ENCODE results near the gene GSAP.
"Not testable (repeated sequence)": the region's sequence is repeated elsewhere in the genome, so short reads cannot be mapped to it uniquely, and the experiment has no call there.

GSAP gene

DNA sequence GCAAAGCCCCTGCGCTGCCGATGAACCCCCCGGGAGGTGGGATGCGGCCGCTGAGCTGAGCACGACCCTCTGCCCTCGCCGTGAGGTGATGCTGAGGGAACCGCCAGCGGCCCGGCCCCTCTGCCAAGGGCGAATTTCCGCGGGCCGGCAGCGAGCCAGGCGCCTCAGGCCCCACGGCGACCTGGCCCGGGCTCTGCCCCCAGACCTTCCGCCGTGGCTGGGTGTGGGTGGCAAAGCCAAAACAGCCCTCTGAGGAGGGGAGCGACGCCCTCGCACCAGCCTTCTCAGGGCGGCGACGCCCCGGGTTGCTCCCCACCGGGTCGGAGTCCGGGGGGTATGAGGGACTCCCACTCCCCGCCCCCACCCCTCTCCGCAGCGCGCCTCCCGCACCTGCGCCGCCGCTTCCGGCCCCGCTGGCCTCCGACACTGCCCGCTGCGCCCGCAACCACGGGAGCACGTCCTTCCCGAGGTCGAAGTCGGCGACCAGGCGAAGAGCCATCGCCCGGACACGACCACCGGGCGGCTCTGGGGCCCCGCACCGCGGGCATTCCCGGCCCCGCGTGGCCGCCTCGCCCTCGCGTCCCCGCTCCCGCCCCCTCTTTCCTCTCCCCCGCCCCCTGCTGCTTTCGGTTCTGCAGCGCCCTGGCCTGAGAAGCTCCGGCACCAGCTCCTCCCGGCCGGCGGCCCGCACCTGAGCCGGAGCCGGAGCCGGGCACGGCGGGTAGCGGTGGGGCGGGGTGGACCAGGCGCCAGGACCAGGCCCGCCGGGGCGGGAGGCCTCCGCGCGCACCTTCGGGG is at the start of gene GSAP:
GSAP (minus strand) TSS at position 527 of the 798 bp plus-strand sequence; CDS start at position 499, 28 bp downstream.
- H3K9me3 ChIP-seq (ENCODE audit: control insufficient read depth, low read length): no peaks in the 10 kb centered on the region
- H3K4me3 ChIP-seq (ENCODE audit: low read length): peak within 1 kb of the TSS; percentile 56
- no peaks in the 10 kb centered on the region for H3K27me3 ChIP-seq (ENCODE audit: control insufficient read depth, insufficient read depth, low read length)
- peak within 1 kb of the TSS; percentile 70 for H3K9ac ChIP-seq (ENCODE audit: low read length)
- H3K4me1 ChIP-seq (ENCODE audit: control insufficient read depth, insufficient read depth, low read length): peaks cover 15% of the 10 kb centered on the region
- H3K36me3 ChIP-seq (ENCODE audit: control insufficient read depth, insufficient read depth, low read length): no peaks in the 10 kb centered on the region

DNA sequence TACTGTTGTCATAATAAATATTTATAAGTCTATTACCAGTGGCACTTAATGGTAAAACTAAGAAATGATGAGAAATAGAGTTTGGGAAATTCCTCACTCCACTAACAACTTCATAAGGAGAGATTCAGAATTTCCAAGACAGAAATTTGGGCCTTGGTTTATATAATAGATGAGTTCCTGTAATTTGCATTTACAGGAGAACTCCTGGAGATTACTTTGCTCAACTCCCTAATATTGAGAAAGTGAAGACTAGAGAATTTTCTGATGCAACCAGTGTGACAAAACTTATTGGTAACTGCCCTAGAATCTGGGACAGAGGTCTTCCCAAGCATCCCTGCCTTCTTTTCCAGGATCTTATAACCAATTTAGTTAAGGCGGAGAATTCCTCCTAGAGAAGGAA is 49.1 kb upstream of the GSAP start:
- Histone ChIP-seq H3K9me3 (ENCODE audit: control insufficient read depth, low read length) (no peaks in the 10 kb centered on the region), H3K36me3 (ENCODE audit: control insufficient read depth, insufficient read depth, low read length) (no peaks in the 10 kb centered on the region), H3K9ac (ENCODE audit: low read length) (no peak overlapping the region), H3K27me3 (ENCODE audit: control insufficient read depth, insufficient read depth, low read length) (no peaks in the 10 kb centered on the region), H3K4me3 (ENCODE audit: low read length) (no peak overlapping the region), H3K4me1 (ENCODE audit: control insufficient read depth, insufficient read depth, low read length) (peaks cover 2% of the 10 kb centered on the region)

DNA sequence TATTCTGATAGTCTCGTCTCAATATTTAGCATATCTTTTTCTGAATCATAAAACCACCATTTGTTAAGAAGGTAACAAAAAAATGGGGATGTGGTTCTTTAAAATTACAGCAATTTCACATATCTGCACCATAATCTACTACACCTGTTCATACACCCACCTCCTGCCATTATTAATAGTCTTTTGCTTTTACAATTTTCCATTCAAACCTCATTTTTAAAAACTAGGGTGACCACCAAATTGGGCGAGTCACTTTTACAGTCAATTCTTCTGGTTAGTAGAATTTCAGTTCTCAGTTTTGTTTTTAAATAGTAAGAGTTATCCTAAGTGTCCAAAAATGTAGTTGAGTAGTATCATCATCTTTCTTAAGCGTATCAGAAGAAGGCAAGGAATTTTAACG is 48.4 kb upstream of the GSAP start:
- no peak overlapping the region for H3K4me3 ChIP-seq (ENCODE audit: low read length)
- no peaks in the 10 kb centered on the region for H3K27me3 ChIP-seq (ENCODE audit: control insufficient read depth, insufficient read depth, low read length)
- H3K4me1 ChIP-seq (ENCODE audit: control insufficient read depth, insufficient read depth, low read length): peaks cover 8% of the 10 kb centered on the region
- H3K9ac ChIP-seq (ENCODE audit: low read length): no peak overlapping the region
- H3K36me3 ChIP-seq (ENCODE audit: control insufficient read depth, insufficient read depth, low read length): no peaks in the 10 kb centered on the region
- H3K9me3 ChIP-seq (ENCODE audit: control insufficient read depth, low read length): no peaks in the 10 kb centered on the region

DNA sequence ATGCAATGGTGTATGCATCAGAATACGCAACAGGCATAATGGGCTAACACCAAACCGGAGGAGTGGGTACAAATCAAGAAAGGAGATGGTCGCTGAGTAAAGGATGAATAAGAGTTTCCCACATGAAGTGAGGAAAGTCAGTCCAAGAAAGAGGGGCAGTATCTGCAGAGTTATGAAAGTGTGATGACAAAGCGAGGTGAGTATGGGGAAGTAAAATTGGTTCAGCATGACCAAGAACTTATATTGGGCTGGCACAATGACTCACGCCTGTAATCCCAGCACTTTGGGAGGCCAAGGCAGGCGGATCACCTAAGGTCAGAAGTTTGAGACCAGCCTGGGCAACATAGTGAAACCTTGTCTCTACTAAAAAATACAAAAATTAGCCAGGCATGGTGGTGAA is 47.5 kb upstream of the GSAP start:
- not testable (repeated sequence) for H3K4me3 ChIP-seq (ENCODE audit: low read length); H3K36me3 ChIP-seq (ENCODE audit: control insufficient read depth, insufficient read depth, low read length); H3K9me3 ChIP-seq (ENCODE audit: control insufficient read depth, low read length); H3K27me3 ChIP-seq (ENCODE audit: control insufficient read depth, insufficient read depth, low read length); H3K9ac ChIP-seq (ENCODE audit: low read length)
- H3K4me1 ChIP-seq (ENCODE audit: control insufficient read depth, insufficient read depth, low read length): peaks cover 14% of the 10 kb centered on the region

DNA sequence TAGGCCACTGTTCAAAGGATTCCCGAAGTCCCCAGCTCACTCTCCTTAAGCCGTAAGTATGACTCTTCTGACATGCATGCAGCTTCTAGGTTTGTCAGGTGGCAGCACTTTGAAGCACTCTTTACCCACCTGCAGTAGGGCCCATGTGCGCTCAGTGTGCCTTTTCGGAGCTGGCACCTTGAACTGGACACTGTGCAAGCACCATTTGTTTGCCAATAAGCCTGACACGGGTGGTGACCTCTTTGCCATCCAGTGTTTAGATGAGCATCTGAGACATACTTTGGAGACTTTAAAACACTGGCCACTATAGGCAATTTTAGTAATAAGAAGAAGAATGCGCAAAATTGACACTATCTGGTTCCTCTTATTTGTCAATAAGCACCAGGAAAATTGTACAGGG is 45.7 kb upstream of the GSAP start:
- peaks cover 14% of the 10 kb centered on the region for H3K4me1 ChIP-seq (ENCODE audit: control insufficient read depth, insufficient read depth, low read length)
- no peak overlapping the region for H3K9ac ChIP-seq (ENCODE audit: low read length)
- no peaks in the 10 kb centered on the region for H3K27me3 ChIP-seq (ENCODE audit: control insufficient read depth, insufficient read depth, low read length)
- no peaks in the 10 kb centered on the region for H3K9me3 ChIP-seq (ENCODE audit: control insufficient read depth, low read length)
- H3K4me3 ChIP-seq (ENCODE audit: low read length): no peak overlapping the region
- H3K36me3 ChIP-seq (ENCODE audit: control insufficient read depth, insufficient read depth, low read length): no peaks in the 10 kb centered on the region

GRCh38 chr7:77461246-77461645 is 45.1 kb upstream of the GSAP start:
- H3K9me3 ChIP-seq (ENCODE audit: control insufficient read depth, low read length): no peaks in the 10 kb centered on the region
- no peaks in the 10 kb centered on the region for H3K36me3 ChIP-seq (ENCODE audit: control insufficient read depth, insufficient read depth, low read length)
- no peak overlapping the region for H3K9ac ChIP-seq (ENCODE audit: low read length)
- no peaks in the 10 kb centered on the region for H3K27me3 ChIP-seq (ENCODE audit: control insufficient read depth, insufficient read depth, low read length)
- H3K4me1 ChIP-seq (ENCODE audit: control insufficient read depth, insufficient read depth, low read length): peaks cover 14% of the 10 kb centered on the region
- H3K4me3 ChIP-seq (ENCODE audit: low read length): no peak overlapping the region

DNA sequence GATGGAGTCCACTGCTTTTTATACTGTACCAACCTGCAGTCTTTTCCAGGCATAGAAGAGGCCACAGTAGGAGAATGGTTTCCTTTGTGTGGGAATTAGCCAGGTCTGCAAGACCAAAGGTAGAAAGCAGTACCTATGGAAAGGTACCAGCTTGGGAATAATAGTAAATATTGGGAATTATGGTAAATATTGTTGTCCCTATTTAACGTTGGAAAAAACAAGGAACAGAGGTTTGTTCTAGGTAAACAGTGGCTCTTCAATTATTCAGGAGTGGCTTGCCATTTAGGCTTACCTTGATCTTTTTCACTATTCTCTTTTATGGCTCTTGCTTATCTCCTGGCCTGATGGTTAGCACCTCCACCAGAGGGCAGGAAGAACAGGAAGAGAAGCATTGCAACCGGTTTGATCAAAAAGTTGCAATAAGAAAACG is 43.9 kb upstream of the GSAP start:
- H3K4me3 ChIP-seq (ENCODE audit: low read length): no peak overlapping the region
- no peaks in the 10 kb centered on the region for H3K36me3 ChIP-seq (ENCODE audit: control insufficient read depth, insufficient read depth, low read length)
- no peaks in the 10 kb centered on the region for H3K27me3 ChIP-seq (ENCODE audit: control insufficient read depth, insufficient read depth, low read length)
- no peak overlapping the region for H3K9ac ChIP-seq (ENCODE audit: low read length)
- H3K4me1 ChIP-seq (ENCODE audit: control insufficient read depth, insufficient read depth, low read length): peaks cover 18% of the 10 kb centered on the region
- no peaks in the 10 kb centered on the region for H3K9me3 ChIP-seq (ENCODE audit: control insufficient read depth, low read length)

DNA sequence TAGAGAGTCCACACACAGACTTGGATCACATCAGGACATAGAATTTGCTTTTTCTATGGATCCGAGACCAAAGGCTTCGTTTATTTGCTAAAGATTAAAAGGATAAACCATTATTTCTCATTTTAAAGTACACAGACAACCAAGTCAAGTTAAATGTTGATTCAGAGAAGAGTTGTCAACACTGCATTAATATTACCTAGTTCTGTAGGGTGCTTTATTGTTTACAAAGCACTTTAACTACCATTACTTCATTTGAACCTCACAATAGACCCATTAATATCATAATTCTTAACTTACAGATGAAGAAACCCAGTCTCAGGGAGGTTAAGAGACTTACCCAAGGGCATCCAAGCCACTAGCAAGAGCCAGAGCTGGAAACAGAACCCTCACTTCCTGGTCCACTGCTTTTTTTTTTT is 43.2 kb upstream of the GSAP start:
- no peaks in the 10 kb centered on the region for H3K27me3 ChIP-seq (ENCODE audit: control insufficient read depth, insufficient read depth, low read length)
- peaks cover 21% of the 10 kb centered on the region for H3K4me1 ChIP-seq (ENCODE audit: control insufficient read depth, insufficient read depth, low read length)
- no peak overlapping the region for H3K4me3 ChIP-seq (ENCODE audit: low read length)
- no peaks in the 10 kb centered on the region for H3K36me3 ChIP-seq (ENCODE audit: control insufficient read depth, insufficient read depth, low read length)
- H3K9ac ChIP-seq (ENCODE audit: low read length): no peak overlapping the region
- H3K9me3 ChIP-seq (ENCODE audit: control insufficient read depth, low read length): no peaks in the 10 kb centered on the region

DNA sequence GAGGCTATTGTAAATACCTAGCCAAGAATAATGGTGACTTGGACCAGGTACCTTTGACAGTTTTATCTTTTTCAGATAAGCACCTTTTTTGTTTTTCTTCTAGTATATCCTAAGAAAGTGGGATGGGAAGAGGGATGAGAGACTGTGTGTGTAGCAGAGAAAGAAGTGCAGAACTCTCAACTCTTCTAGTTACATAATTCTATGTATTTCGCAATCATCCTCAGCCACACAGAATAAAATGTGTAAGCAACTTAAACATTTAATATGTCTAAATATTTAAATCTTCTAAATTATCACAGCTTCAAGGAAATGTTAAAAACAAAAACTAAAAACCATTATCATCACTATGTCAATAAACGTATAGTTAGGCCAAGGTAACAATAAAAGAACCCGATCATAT is 42.6 kb upstream of the GSAP start:
- Histone ChIP-seq H3K4me3 (ENCODE audit: low read length) (no peak overlapping the region), H3K4me1 (ENCODE audit: control insufficient read depth, insufficient read depth, low read length) (peaks cover 21% of the 10 kb centered on the region), H3K9ac (ENCODE audit: low read length) (no peak overlapping the region), H3K27me3 (ENCODE audit: control insufficient read depth, insufficient read depth, low read length) (no peaks in the 10 kb centered on the region), H3K9me3 (ENCODE audit: control insufficient read depth, low read length) (no peaks in the 10 kb centered on the region), H3K36me3 (ENCODE audit: control insufficient read depth, insufficient read depth, low read length) (no peaks in the 10 kb centered on the region)

- H3K9ac ChIP-seq (ENCODE audit: low read length): no peak overlapping the region
- no peaks in the 10 kb centered on the region for H3K36me3 ChIP-seq (ENCODE audit: control insufficient read depth, insufficient read depth, low read length)
- H3K9me3 ChIP-seq (ENCODE audit: control insufficient read depth, low read length): no peaks in the 10 kb centered on the region
- H3K27me3 ChIP-seq (ENCODE audit: control insufficient read depth, insufficient read depth, low read length): no peaks in the 10 kb centered on the region
- no peak overlapping the region for H3K4me3 ChIP-seq (ENCODE audit: low read length)
- peaks cover 21% of the 10 kb centered on the region for H3K4me1 ChIP-seq (ENCODE audit: control insufficient read depth, insufficient read depth, low read length)
Measured at GRCh38 chr7:77457779-77458178, 41.6 kb upstream of the GSAP start.

DNA sequence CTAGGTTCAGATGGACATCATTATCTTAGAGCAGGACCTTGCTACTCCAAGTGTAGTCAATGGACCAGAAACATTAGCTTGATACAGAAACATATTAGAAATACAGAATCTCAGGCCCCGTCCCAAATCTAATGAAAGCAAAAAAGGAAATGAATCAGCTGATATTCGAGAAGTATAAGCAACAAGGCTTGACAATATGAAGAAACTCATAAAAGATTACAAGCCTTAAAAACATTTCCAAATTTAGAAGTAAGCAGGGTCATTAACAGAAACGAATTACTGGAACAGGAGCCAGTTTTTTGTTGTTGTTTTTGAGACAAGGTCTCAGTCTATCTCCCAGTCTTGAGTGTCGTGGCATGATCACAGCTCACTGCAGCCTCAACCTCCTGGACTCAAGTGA is 40.5 kb upstream of the GSAP start:
- Histone ChIP-seq H3K27me3 (ENCODE audit: control insufficient read depth, insufficient read depth, low read length) (no peaks in the 10 kb centered on the region), H3K4me3 (ENCODE audit: low read length) (no peak overlapping the region), H3K4me1 (ENCODE audit: control insufficient read depth, insufficient read depth, low read length) (peaks cover 21% of the 10 kb centered on the region), H3K9ac (ENCODE audit: low read length) (no peak overlapping the region), H3K36me3 (ENCODE audit: control insufficient read depth, insufficient read depth, low read length) (no peaks in the 10 kb centered on the region), H3K9me3 (ENCODE audit: control insufficient read depth, low read length) (no peaks in the 10 kb centered on the region)

- Histone ChIP-seq H3K9me3 (ENCODE audit: control insufficient read depth, low read length) (no peaks in the 10 kb centered on the region), H3K4me3 (ENCODE audit: low read length) (no peak overlapping the region), H3K36me3 (ENCODE audit: control insufficient read depth, insufficient read depth, low read length) (no peaks in the 10 kb centered on the region), H3K9ac (ENCODE audit: low read length) (no peak overlapping the region), H3K27me3 (ENCODE audit: control insufficient read depth, insufficient read depth, low read length) (no peaks in the 10 kb centered on the region), H3K4me1 (ENCODE audit: control insufficient read depth, insufficient read depth, low read length) (peaks cover 19% of the 10 kb centered on the region)
Measured at GRCh38 chr7:77455321-77455720, 39.2 kb upstream of the GSAP start.

GRCh38 chr7:77454802-77455201 is 38.7 kb upstream of the GSAP start:
- H3K36me3 ChIP-seq (ENCODE audit: control insufficient read depth, insufficient read depth, low read length): no peaks in the 10 kb centered on the region
- H3K27me3 ChIP-seq (ENCODE audit: control insufficient read depth, insufficient read depth, low read length): no peaks in the 10 kb centered on the region
- no peak overlapping the region for H3K4me3 ChIP-seq (ENCODE audit: low read length)
- H3K9ac ChIP-seq (ENCODE audit: low read length): no peak overlapping the region
- no peaks in the 10 kb centered on the region for H3K9me3 ChIP-seq (ENCODE audit: control insufficient read depth, low read length)
- H3K4me1 ChIP-seq (ENCODE audit: control insufficient read depth, insufficient read depth, low read length): peaks cover 14% of the 10 kb centered on the region

All from mucosa of stomach (tissue), 1 donor.